Measurements from ENCODE around the gene NPEPPS.
"Not testable (repeated sequence)": the region's sequence is repeated elsewhere in the genome, so short reads cannot be mapped to it uniquely, and the experiment has no call there.

DNA sequence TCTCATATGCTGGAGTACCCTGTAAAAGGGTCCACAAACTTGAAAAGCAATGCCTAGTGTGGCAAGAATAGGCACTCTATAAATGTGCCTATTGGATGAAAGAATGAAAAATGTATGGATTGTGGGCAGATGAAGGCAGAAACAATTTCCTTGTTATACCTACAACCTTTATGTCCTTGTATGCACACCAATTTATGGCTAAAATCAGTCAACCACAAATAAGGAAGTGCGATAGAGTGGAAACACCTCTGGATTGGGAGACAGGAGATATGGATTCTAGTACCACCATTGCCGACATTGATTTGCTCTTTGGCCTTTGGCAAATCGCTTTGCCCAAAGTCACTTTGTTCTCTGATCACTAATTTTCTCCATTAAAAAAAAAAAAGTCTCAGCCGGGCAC is 31.4 kb upstream of the NPEPPS start:
- TF ChIP-seq POLR2A (IDR thresholded peaks at IDR 0.05; ENCODE audit: low read length); GATA1 (IDR thresholded peaks at IDR 0.05; ENCODE audit: low read depth, low read length): not testable (repeated sequence)
